HTR-8/SVneo (cell line): ENCODE data around the gene GOLGB1.
"Not testable (repeated sequence)": the region's sequence is repeated elsewhere in the genome, so short reads cannot be mapped to it uniquely, and the experiment has no call there.

Experiments
- DNase-seq: peaks from one replicate; pipeline ENCODE4 v3.0.0; 2011; ENCODE audit warnings: low spot score, mixed read lengths; ENCODE audit not compliant: insufficient read length
- FAIRE-seq: peaks from 2 replicates; lab custom pipeline; 2011; peaks lifted over from hg19 to GRCh38; lab: Jason Lieb, UNC

Gene GOLGB1

DNA sequence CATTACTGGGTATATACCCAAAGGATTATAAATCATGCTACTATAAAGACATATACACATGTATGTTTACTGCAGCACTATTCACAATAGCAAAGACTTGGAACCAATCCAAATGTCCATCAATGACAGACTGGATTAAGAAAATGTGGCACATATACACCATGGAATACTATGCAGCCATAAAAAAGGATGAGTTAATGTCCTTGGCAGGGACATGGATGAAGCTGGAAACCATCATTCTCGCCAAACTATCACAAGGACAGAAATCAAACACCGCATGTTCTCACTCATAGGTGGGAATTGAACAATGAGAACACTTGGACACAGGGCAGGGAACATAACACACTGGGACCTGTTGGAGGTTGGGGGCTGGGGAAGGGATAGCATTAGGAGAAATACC lies 6.4 kb downstream of the GOLGB1 start:
- not testable (repeated sequence) for FAIRE-seq, DNase-seq

DNA sequence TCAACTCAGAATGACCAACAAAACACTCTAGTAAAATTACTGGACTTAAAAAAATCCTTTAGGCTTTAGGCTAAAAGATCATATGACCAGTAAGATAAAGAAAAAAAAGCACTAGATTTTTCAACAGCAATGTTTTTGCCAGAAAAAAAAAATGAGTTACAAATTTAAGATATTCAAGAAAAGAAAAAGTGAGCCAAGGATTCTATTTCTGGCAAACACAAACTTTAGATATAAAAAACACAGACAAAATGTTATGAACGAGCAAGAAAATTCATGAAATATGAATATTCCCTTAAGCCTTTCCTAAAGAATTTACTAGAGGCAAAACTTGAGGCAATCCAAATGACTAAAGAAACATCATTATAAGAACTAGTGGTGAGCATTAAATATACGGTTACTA lies 8.6 kb downstream of the GOLGB1 start:
- DNase-seq: no peak
- no peak for FAIRE-seq

DNA sequence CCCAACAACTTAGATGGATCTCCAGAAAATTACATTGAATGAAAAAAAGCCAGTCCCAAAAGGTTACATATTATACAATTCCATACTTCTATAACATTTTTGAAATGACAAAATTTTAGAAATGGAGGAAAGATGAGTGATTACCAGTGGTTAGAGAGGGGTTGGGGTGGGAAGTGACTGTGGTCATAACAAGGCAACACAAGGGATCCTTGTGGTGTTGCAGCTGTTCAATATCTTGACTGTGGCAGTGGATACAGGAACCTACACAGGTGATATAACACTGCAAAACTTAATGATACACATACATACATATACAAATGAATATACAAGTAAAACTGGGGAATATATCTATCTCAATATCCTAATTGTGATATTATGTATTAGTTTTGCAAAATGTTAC lies 9.6 kb downstream of the GOLGB1 start:
- no peak for FAIRE-seq

DNA sequence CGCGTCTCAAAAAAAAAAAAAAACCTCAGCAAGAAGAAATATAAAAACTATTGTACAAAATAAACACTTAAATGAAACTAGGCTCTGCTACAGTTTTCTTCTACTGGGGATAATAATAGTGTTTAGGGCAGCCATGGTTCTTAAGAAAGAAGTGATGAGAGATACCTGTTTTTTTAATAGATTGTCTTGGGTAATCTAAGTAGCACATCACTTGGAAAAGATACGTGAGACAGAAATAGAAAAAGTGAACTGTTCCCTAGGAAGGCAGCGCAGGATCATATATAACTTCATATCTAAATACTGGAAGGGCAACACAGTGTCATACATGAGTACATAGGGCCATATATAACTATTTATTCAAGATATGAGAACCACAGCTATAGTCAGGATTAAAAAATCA lies 11.9 kb downstream of the GOLGB1 start:
- DNase-seq (no peak), FAIRE-seq (no peak)

More for the DNA sequence above, 9.6 kb downstream of the GOLGB1 start:
- no peak for DNase-seq

DNA sequence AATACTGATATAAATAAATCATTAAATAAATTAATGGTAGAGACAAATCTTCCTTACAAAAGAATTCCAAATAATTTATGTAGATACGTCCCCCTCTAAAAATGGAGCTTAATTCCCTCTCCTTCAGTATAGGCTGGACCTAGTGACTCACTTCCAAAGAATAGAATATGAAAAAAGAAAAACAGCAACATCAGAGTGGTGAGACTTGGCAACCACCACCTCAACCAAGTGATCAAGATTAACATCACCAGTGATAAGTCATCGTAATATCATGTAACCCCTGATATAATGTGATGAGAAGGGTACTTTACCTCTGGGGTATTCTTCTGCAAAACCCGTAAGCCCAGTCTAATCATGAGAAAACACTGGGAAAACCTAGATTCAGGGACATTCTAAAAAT lies 13.4 kb downstream of the GOLGB1 start:
- DNase-seq: no peak
- FAIRE-seq: no peak

DNA sequence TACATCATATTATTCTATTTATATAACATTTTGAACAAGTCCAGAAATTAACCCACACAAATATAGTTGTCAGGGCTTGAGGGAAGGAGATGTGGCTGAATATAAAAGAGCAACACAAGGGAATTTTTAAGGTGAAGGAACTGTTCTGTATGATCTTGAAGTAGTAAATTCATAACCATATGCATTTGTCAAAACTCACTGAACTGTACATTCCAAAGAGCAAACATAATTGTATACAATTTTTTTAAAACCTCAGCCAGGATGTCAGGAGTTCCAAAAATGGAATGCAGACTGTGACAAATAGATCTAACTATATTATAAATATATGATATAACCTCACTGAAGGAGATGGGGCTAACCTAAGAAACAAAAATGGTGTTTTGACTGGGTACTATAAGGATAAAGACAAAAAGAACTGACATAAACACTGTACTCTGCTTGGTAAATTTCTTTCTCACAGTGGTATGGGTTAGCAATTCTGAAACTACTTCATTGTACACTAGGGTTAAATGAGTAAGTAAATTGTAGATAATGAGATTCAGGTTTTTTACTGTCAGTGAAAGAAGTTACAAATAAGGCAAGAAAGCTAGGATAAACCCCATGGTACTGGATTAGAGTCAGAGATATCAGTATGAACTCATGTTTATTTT lies 14.4 kb downstream of the GOLGB1 start:
- DNase-seq: no peak
- FAIRE-seq: no peak

DNA sequence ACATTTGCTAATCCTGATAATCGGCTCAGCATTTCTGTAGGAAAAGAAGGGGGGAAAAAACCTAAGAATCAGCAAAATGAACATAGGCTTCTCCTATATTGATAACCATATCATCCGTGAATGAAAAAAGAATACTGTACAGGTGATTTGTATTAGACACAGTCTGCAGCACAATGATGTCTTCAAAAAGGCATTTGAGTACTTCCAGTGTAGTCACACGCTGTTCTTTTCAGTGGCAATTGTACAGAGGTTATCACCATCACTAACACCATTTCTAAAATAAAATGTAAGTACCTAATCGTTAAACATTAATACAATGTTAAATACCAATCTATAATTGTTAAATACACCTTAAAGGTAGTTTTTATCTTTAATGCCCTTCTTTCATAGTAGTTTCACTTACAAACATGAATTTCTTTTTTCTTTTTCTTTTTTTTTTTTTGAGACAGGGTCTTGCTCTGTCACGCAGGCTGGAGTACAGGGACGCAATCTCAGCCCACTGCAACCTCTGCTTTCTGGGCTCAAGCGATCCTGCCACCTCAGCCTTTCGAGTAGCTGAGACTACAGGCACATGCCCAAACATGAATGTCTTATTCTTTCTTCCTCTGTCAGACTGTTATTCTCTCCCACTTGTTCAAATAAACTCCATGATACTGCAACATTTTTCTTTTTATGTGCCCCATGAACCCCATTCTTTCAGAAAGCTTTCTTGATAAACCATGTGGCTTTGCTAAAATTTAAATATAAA lies 18.4 kb downstream of the GOLGB1 start:
- FAIRE-seq: no peak

DNA sequence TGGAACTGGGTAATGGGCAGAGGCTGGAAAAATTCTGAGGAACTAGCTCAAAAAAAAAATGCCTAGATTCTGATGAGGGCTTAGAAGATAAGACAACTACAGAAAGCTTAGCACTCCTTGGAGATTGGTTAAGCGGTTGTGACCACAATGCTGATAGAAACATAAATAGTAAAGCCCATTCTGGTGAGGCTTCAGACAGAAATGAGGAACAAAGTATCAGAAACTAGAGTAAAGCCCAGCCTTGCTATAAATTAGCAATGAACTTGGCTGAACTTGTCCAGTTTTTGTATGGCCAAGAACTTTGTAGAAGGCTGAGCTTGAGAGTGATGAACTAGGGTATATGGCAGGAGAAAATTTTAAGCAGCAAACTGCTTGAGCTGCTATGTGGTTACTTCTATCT lies 25.4 kb downstream of the GOLGB1 start:
- FAIRE-seq (no peak), DNase-seq (no peak)

More for the DNA sequence above, 18.4 kb downstream of the GOLGB1 start:
- no peak for DNase-seq

DNA sequence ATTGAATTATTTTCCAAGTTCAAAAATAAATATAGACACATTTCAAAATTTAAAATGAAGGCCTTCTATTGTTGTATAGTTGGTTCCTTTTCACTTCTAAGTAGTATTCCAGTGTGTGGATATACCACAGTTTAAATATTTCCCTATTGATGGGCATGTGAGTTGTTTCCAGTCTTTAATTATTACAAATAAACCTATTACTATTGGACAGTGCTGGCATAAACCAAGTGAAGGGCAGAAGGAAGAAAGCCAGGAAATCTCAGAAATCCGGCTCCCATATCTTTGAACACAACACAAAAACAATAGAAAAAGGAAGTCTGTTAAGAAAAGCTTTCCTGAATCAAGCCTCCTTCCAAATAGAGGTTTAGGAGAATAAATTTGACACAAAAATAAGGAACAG lies 26.1 kb downstream of the GOLGB1 start:
- DNase-seq (no peak), FAIRE-seq (no peak)

DNA sequence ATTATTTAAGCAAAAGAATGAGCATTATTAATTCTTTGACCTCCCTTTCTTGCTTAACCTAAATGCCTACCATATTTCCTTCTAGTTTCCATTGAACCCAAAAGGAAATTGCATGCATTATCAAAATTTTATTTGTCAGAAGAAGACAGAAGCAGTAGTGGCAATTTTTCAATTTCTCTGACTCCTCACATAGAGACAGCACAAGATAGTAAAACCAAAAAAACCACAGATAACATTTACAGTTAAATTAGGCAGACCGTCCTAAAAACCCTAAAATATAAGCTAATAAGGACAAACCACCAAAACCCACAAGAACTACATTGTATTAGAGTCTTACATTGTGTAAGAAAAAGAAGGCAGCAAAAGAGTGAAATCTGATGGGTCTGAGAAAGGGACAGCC lies 27.1 kb downstream of the GOLGB1 start:
- no peak for FAIRE-seq
- DNase-seq: no peak

DNA sequence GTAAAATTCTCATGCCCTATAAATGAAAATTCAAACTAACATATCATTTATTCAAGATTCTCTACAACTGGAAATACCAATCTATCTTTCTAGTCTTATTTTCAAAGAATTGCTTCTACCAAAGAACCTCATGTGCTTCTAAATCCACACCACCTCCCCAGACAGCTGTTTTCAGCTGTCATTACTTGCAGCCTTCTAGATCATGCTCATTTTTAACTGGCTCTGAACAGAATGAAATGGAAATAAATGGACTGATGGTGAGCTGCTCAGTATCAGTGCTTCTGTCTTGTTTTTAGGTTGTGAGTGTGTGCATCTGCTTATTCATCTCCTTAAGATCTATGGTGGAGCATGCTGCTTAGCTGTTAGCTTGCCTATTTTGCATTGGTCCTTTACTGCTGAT lies 29.4 kb downstream of the GOLGB1 start:
- no peak for FAIRE-seq

DNA sequence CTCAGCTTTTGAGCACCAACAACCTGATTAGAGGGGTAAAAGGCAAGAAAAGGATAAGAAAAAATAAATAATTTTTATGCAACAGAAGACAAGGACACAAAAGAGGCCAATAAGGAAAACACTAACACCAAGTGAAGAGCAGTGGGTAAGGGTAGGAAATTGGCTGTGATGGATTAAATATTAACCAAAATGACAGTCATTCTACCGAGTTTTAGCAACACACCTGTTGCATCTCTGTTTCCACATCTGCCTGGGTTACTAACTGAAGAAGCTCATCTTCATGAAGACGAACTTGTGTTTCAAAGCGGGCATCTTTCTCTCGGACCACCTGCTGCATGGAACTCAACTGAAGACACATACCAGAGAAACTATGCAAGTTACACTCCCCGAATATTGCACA lies 30.1 kb downstream of the GOLGB1 start:
- no peak for DNase-seq
- FAIRE-seq: no peak

More for the DNA sequence above, 29.4 kb downstream of the GOLGB1 start:
- no peak for DNase-seq

DNA sequence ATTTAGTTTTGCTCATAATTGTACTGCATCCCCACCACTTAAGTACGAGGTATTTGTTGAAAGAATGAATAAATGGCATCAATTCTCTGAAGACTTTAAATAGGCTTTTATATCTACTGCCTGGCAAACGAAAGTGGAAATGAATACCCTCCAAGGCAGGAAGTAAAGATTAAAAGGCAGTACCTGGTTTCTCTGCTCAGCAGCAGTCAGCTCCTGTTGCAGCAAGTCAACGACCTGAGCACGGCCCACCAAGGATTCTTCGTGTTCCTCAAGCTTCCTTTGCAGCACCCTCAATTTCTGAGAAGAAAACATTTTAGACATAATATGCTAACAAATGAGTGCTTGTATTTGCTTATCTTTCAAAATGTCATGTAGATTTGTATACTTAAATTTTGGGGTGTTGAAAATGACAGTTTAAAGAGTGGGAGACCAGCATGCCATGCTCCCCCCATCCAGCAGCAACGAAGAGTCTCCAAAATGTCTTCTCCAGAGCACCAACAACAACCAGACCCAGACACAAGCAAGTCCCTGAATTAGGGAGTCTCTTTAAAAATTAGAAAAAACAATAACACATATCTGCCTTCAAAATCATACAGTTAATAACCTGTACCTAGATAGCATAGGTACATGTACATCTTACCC lies 31.2 kb downstream of the GOLGB1 start:
- no peak for FAIRE-seq
- DNase-seq: no peak

DNA sequence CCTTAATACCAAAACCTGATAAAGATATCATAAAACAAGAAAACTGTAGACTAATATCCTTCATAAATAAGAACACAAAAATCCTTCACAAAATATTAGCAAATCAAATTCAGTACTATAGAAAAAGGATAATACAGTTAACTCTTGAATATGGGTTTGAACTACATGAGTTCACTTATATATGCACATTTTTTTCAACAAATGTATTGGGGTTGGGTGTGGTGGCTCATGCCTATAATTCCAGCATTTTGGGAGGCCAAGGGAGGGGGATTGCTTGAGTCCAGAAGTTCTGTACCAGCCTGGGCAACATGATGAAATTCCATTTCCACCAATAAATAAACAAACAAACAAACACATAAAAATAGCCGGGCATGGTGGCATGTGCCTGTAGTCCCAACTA lies 39.2 kb downstream of the GOLGB1 start:
- FAIRE-seq: no peak

DNA sequence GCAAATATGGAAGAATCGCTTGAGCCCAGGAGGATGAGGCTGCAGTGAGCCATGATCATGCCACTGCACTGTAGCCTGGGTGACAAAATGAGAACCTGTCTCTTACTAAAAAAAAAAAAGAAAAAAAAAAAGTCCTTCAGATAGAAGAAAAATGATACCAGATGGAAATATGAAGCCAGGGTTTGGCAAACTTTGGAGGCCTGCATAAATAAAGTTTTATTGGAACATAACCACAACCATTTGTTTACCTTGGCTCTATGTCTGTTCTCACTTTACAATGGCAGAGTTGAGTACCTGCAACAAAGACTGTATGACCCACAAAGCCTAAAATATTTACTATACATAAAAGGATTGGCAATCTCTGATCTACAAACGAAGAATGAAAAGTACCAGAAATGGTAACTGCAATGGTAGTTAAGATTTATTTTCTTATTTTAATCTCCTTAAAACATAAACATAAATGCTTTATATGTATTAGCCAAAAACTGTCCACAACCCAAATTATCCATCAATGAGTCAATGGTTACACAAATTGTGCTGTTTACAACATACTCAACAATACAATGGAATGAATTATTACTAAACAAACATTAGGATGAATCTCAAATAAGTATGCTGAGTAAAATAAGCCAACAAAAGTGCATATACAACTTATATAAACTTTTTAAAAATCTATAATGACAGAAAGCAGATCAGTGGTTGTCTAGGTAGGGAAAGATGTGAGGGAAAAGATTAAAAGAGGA lies 41.8 kb downstream of the GOLGB1 start:
- FAIRE-seq (no peak), DNase-seq (no peak)

More for the DNA sequence above, 39.2 kb downstream of the GOLGB1 start:
- no peak for DNase-seq

DNA sequence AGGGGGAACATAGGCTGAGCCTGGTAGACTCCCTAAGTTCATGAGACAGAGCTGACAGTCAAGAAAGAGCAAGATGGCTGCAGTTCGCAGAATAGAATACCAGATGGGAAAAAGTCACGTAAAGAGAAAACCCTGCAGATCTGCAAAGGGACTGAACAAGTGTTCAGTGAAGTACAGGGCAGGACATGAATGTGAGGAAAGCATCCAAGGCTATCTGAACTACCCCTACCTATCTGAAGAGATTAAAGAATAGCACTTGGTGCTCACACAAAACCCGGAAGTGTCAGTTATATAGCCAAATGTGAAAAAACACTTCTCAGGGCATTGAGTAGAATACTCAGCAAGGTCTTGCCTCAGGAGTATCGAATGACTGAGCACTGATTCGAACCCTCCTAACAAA lies 44.0 kb downstream of the GOLGB1 start:
- DNase-seq (no peak), FAIRE-seq (no peak)

DNA sequence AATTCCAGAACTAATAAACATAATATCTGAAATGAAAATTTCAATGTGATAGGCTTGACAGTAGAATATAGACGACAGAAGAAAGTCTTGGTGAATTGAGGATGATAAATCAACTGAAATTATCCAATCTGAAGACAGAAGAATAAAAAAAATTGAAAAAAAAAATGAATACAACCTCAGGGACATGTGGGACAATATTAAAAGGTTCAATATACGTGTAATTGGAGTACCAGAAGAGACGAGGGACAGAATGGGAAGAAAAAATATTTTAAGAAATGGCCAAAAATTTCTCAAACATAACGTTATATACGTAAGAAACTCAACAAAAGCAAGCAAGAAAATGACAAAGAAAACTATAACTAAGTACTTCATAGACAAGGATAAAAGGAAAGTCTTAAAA lies 45.6 kb downstream of the GOLGB1 start:
- DNase-seq (no peak), FAIRE-seq (no peak)

DNA sequence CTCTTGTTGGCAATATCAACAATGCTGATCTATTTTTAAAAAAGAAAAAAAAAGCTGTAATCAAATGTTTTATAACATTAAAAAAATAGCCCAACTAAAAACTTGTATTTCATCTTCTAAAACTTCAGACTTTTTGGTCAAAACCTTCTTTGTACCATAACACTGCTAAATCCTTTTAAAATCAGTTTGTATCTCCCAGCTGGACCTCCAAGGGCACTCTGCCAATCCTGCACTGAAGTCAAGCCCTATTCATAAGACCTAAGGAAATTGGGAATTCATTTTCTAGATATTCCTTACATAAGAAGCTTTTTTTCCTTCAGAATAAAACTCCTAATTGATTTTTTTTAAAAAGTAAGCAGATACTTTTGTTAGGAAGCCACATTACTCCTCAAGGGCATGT lies 50.6 kb downstream of the GOLGB1 start:
- FAIRE-seq (no peak), DNase-seq (no peak)

DNA sequence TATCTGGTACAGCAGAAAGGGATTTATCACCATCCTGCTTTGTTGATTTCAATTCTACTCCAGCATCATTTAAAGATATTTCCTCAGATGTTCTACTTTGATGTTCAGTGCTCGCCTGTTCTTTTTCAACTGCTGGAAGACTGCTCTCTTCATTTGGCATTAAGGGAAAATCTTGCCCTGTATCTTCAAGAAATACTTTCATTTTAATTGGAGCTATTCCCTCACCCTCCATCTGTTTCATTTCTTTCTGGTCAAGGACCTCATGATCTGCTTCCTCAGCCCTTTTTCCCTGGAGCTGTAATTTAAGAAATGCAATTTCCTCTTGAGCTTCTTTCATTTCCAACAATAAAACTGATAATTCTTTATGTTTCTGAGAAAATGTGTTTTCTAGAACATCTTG lies 51.1 kb downstream of the GOLGB1 start:
- DNase-seq: no peak
- FAIRE-seq: no peak

DNA sequence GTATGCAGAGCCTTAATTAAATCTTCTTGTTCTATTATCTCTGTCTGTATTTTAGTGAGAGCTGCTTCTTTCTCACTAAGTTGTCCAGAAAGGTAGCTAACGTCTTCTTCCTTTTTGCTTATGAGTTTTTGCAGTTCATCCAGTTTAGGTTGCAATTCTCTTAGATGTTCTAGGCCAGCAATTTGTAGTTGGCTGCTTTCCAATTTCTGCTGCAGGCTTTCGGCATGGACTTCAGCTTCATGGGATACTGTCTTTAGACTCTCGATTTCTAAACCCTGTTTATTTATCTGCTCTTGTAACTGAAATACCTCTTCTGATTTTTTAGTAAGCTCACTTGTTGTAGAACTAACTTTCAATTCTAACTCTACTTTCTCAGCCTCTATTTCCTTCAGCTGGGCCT lies 53.4 kb downstream of the GOLGB1 start:
- no peak for FAIRE-seq
- no peak for DNase-seq
